ENCODE results near the gene MAP3K10. TPM values are rescaled to one million over a fixed set of nuclear protein-coding genes. Genes with fewer than 3 reads are reported as not detected.

The MAP3K10 gene
- total and polyA plus RNA-seq, 9 of the 15 experiments (the other 6 are each of a cell fraction or from before 2014, with no cell fraction given), result 0.01 to 8.0 (median 2.7) TPM; not detected in 1

DNA sequence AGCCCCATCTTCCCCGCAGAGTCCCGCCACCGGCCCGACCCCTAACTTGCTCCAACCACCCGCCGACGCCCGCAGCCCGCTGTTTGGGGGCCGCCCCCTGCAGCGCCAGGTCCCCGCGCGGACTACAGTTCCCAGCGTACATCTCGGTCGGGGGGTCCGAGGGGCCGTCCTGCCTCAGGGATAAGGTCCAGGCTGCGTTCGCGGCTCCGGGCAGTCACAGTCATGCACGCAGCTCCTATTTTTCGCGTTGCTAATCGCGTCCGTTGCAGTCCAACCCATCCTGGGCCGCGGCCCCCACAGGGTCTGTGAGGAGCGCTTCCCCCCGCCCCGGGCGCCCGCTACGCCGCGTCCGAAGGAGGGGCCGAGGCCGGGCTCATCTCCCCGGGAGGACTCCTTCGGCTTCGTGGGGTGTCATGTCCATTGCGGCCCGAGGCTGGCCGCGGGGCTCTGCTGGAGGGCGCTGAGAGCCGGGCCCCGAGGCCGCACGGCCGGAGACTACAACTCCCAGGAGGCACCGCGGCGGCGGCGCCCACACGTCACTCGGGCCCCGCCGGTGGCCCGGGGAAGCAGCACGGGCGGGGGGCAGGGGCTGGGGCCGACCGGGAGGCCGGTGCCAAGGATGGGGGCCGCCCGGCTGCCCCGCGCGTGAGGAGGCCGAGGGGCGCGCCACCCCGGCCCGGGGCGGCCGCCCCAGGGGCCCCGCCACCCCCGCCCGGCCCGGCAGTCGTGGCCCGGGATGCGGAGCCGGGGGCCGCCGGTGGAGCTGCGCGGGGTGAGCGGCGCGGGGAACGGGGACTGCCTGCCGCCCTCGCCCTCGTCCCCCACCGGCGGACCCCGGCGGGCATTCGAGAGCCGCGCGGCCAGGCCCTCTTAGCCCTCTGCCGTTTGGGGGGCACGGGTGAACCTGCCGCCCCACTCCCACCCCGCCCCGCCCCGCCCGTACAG is at the start of gene MAP3K10 (continued):
- no peak for TF ChIP-seq HOMEZ (CRISPR knock-in tag; IDR thresholded peaks at IDR 0.05)
- TF ChIP-seq ZNF407 (IDR thresholded peaks at IDR 0.05; ENCODE audit: low read depth), result no peak
- TF ChIP-seq TBP (optimal IDR thresholded peaks at IDR 0.05; ENCODE audit: low read depth, low read length), result no peak
- TF ChIP-seq SMARCC2 (IDR thresholded peaks at IDR 0.05; ENCODE audit: low read depth), result no peak
- peak; percentile 44; the same call in 1 of the 2 replicates for TF ChIP-seq POLR2A (conservative IDR thresholded peaks at IDR 0.05)
- no peak for TF ChIP-seq POLR2AphosphoS5 (IDR thresholded peaks at IDR 0.05; ENCODE audit: control insufficient read depth, insufficient read depth, low read depth, low read length)
- no peak for TF ChIP-seq LARP7 (IDR thresholded peaks at IDR 0.05)
- no peak for TF ChIP-seq ARHGAP35 (IDR thresholded peaks at IDR 0.05; ENCODE audit: partially characterized antibody)
- TF ChIP-seq ATF1 (CRISPR knock-in tag; IDR thresholded peaks at IDR 0.05), result peak; percentile 33; the same call in 1 of the 2 replicates
- peak; percentile 95 for TF ChIP-seq ATF1 (tag; IDR thresholded peaks at IDR 0.05)
- no peak; the same call in 1 of the 2 replicates for TF ChIP-seq ZNF644 (tag; IDR thresholded peaks at IDR 0.05; ENCODE audit: low read depth)
- TF ChIP-seq, protein P1, sequence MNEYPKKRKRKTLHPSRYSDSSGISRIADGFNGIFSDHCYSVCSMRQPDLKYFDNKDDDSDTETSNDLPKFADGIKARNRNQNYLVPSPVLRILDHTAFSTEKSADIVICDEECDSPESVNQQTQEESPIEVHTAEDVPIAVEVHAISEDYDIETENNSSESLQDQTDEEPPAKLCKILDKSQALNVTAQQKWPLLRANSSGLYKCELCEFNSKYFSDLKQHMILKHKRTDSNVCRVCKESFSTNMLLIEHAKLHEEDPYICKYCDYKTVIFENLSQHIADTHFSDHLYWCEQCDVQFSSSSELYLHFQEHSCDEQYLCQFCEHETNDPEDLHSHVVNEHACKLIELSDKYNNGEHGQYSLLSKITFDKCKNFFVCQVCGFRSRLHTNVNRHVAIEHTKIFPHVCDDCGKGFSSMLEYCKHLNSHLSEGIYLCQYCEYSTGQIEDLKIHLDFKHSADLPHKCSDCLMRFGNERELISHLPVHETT (CRISPR knock-in tag; conservative IDR thresholded peaks at IDR 0.05 in 1 of 2, IDR thresholded peaks at IDR 0.05 in 1 of 2), result peak in 1 of 2 experiments; percentile 77; a peak in 1 of 4 replicates
- peak; percentile 64; the same call in 1 of the 2 replicates for TF ChIP-seq KLF13 (tag; IDR thresholded peaks at IDR 0.05; ENCODE audit: borderline replicate concordance, low read depth)
- TF ChIP-seq ETV6 (IDR thresholded peaks at IDR 0.05; ENCODE audit: borderline replicate concordance in 1 of 2, low read depth in 2 of 2, low read length in 1 of 2), result no peak
- no peak; the same call in 1 of the 2 replicates for TF ChIP-seq ETV6 (CRISPR knock-in tag; IDR thresholded peaks at IDR 0.05; ENCODE audit: borderline replicate concordance)
- no peak for TF ChIP-seq ZNF75A (CRISPR knock-in tag; IDR thresholded peaks at IDR 0.05)

Data from K562 (cell line).